Measurements from ENCODE around the gene TBC1D16. TPM values are rescaled to one million over a fixed set of nuclear protein-coding genes. Genes with fewer than 3 reads are reported as not detected.

The TBC1D16 gene
- total RNA-seq, 2 experiments from 2014 or later: 5.4 TPM

GRCh38 chr17:79946352-79947231 is 89.1 kb downstream of the TBC1D16 start:
- H3K27ac Mint-ChIP-seq: no peak overlapping the region
- intact Hi-C loops (cut with micrococcal nuclease): no loop called here
- H3K9me3 Mint-ChIP-seq: no peaks in the 10 kb centered on the region
- H3K36me3 Mint-ChIP-seq: no peaks in the 10 kb centered on the region
- H3K27me3 Mint-ChIP-seq: no peaks in the 10 kb centered on the region
- DNase-seq: no peak
- POLR2A ChIA-PET: no interaction called here
- H3K4me3 Mint-ChIP-seq: no peak overlapping the region
- CTCF ChIA-PET: no interaction called here
- H3K4me1 Mint-ChIP-seq (ENCODE audit: low read depth): peaks cover 8% of the 10 kb centered on the region

GRCh38 chr17:79945591-79946255 is 89.9 kb downstream of the TBC1D16 start:
- Mint-ChIP-seq H3K27me3 (no peaks in the 10 kb centered on the region), H3K27ac (no peak overlapping the region), H3K9me3 (no peaks in the 10 kb centered on the region), H3K4me3 (no peak overlapping the region), H3K4me1 (ENCODE audit: low read depth) (peaks cover 8% of the 10 kb centered on the region), H3K36me3 (no peaks in the 10 kb centered on the region)
- intact Hi-C loops (cut with micrococcal nuclease): no loop called here
- no peak for DNase-seq
- CTCF ChIA-PET: no interaction called here
- POLR2A ChIA-PET: no interaction called here

- Mint-ChIP-seq H3K27ac (no peak overlapping the region), H3K27me3 (no peaks in the 10 kb centered on the region), H3K4me1 (ENCODE audit: low read depth) (peaks cover 8% of the 10 kb centered on the region), H3K4me3 (no peak overlapping the region), H3K9me3 (no peaks in the 10 kb centered on the region), H3K36me3 (no peaks in the 10 kb centered on the region)
- POLR2A ChIA-PET: no interaction called here
- DNase-seq: no peak
- intact Hi-C loops (cut with micrococcal nuclease): no loop called here
- CTCF ChIA-PET: no interaction called here
These were observed 90.8 kb downstream of the TBC1D16 start for GRCh38 chr17:79944821-79945391.

GRCh38 chr17:79944251-79944812 is 91.3 kb downstream of the TBC1D16 start:
- Mint-ChIP-seq H3K27ac (no peak overlapping the region), H3K36me3 (no peaks in the 10 kb centered on the region), H3K27me3 (no peaks in the 10 kb centered on the region), H3K4me1 (ENCODE audit: low read depth) (peaks cover 8% of the 10 kb centered on the region), H3K4me3 (no peak overlapping the region), H3K9me3 (no peaks in the 10 kb centered on the region)
- ChIA-PET CTCF (no interaction called here), POLR2A (no interaction called here)
- no peak for DNase-seq
- intact Hi-C loops (cut with micrococcal nuclease): no loop called here

- Mint-ChIP-seq H3K27me3 (no peaks in the 10 kb centered on the region), H3K4me1 (ENCODE audit: low read depth) (peaks cover 8% of the 10 kb centered on the region), H3K36me3 (no peaks in the 10 kb centered on the region), H3K27ac (no peak overlapping the region), H3K4me3 (no peak overlapping the region), H3K9me3 (no peaks in the 10 kb centered on the region)
- CTCF ChIA-PET: no interaction called here
- DNase-seq: no peak
- POLR2A ChIA-PET: no interaction called here
- intact Hi-C loops (cut with micrococcal nuclease): no loop called here
These were observed 92.1 kb downstream of the TBC1D16 start for GRCh38 chr17:79943347-79944241.

GRCh38 chr17:79942591-79943346 is 92.9 kb downstream of the TBC1D16 start:
- no peaks in the 10 kb centered on the region for H3K9me3 Mint-ChIP-seq
- no peak overlapping the region for H3K4me3 Mint-ChIP-seq
- no peak overlapping the region for H3K27ac Mint-ChIP-seq
- ChIA-PET POLR2A (interaction anchor here (1.1 kb wide), 1 partner anchor 55 kb away, joined by 3 read pairs; no protein-coding TSS in a partner anchor), CTCF (no interaction called here)
- no peaks in the 10 kb centered on the region for H3K36me3 Mint-ChIP-seq
- H3K27me3 Mint-ChIP-seq: no peaks in the 10 kb centered on the region
- H3K4me1 Mint-ChIP-seq (ENCODE audit: low read depth): peaks cover 8% of the 10 kb centered on the region
- peak; percentile 42 for DNase-seq
- intact Hi-C loops (cut with micrococcal nuclease): no loop called here

GRCh38 chr17:79942011-79942405 is 93.7 kb downstream of the TBC1D16 start:
- peaks cover 15% of the 10 kb centered on the region for H3K4me1 Mint-ChIP-seq (ENCODE audit: low read depth)
- no peaks in the 10 kb centered on the region for H3K9me3 Mint-ChIP-seq
- no peak overlapping the region for H3K4me3 Mint-ChIP-seq
- ChIA-PET POLR2A (interaction anchor here (1.1 kb wide), 1 partner anchor 56 kb away, joined by 3 read pairs; no protein-coding TSS in a partner anchor), CTCF (no interaction called here)
- no peaks in the 10 kb centered on the region for H3K27me3 Mint-ChIP-seq
- intact Hi-C loops (cut with micrococcal nuclease): no loop called here
- no peak for DNase-seq
- no peak overlapping the region for H3K27ac Mint-ChIP-seq
- H3K36me3 Mint-ChIP-seq: no peaks in the 10 kb centered on the region

- no peaks in the 10 kb centered on the region for H3K27me3 Mint-ChIP-seq
- POLR2A ChIA-PET: interaction anchor here (1.1 kb wide), 1 partner anchor 57 kb away, joined by 3 read pairs; no protein-coding TSS in a partner anchor
- no peak overlapping the region for H3K4me3 Mint-ChIP-seq
- H3K9me3 Mint-ChIP-seq: no peaks in the 10 kb centered on the region
- H3K4me1 Mint-ChIP-seq (ENCODE audit: low read depth): peaks cover 22% of the 10 kb centered on the region
- CTCF ChIA-PET: no interaction called here
- H3K27ac Mint-ChIP-seq: no peak overlapping the region
- intact Hi-C loops (cut with micrococcal nuclease): no loop called here
- no peak for DNase-seq
- no peaks in the 10 kb centered on the region for H3K36me3 Mint-ChIP-seq
These were observed 94.3 kb downstream of the TBC1D16 start for GRCh38 chr17:79941088-79942010.

GRCh38 chr17:79940459-79941087 is 95.1 kb downstream of the TBC1D16 start:
- DNase-seq: no peak
- peaks cover 29% of the 10 kb centered on the region for H3K4me1 Mint-ChIP-seq (ENCODE audit: low read depth)
- intact Hi-C loops (cut with micrococcal nuclease): no loop called here
- no peak overlapping the region for H3K27ac Mint-ChIP-seq
- no peak overlapping the region for H3K4me3 Mint-ChIP-seq
- H3K9me3 Mint-ChIP-seq: no peaks in the 10 kb centered on the region
- H3K36me3 Mint-ChIP-seq: no peaks in the 10 kb centered on the region
- CTCF ChIA-PET: no interaction called here
- H3K27me3 Mint-ChIP-seq: no peaks in the 10 kb centered on the region
- POLR2A ChIA-PET: no interaction called here

GRCh38 chr17:79939755-79940458 is 95.8 kb downstream of the TBC1D16 start:
- intact Hi-C loops (cut with micrococcal nuclease): no loop called here
- H3K36me3 Mint-ChIP-seq: no peaks in the 10 kb centered on the region
- CTCF ChIA-PET: no interaction called here

More at GRCh38 chr17:79939755-79940458, 95.8 kb downstream of the TBC1D16 start:
- Mint-ChIP-seq H3K27me3 (no peaks in the 10 kb centered on the region), H3K4me3 (no peak overlapping the region), H3K9me3 (no peaks in the 10 kb centered on the region), H3K4me1 (ENCODE audit: low read depth) (peaks cover 29% of the 10 kb centered on the region), H3K27ac (no peak overlapping the region)
- DNase-seq: no peak
- POLR2A ChIA-PET: no interaction called here
